T-helper 1 cell (primary cell): ENCODE results near the gene DLG3.
A peak's percentile ranks its signal among the peaks of the same experiment; 100 is the strongest.
"Not testable (repeated sequence)": the region's sequence is repeated elsewhere in the genome, so short reads cannot be mapped to it uniquely, and the experiment has no call there.

ENCODE experiments used
- DNase-seq, 5 donors: peaks; one replicate each; pipeline ENCODE4 v3.0.0-alpha.2; 2012 to 2020

DLG3 gene

GRCh38 chrX:70476934-70477733, 32.5 kb downstream of the DLG3 start:
- no peak for DNase-seq

GRCh38 chrX:70477734-70478075, 33.1 kb downstream of the DLG3 start:
- DNase-seq = no peak

- no peak for DNase-seq
These were observed 34.1 kb downstream of the DLG3 start for GRCh38 chrX:70478526-70479245.

DNA sequence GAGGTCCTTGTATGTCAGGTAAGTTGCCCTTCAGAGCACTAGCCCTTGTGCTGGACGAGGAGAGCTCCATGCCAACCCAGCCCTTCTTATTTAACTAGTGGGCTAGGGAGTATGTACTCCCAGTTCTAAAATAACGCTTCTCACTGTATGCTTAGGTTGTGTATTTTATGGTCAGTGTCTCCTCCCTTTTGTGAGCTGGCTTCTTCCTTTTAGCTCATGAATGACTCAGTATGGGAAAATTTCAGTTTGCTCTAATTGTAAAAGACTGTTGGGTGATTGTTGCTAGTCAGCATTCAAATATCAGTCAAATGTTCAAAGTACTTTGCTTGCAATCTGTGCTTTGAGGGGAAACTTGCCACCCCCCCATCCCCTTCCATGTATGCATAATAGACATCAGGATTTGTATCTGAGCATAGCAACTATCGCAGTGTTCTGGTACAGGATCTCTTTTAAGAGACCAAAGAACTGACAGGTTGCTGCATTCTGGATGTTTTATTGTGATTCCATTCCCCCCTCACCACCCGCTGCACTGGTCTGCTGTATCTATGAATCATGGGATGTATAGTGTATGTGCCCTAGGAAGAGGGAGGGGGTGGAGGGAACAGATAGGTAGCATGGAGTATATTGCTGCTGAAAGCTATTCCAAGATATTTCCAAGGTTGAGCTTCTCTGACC, 34.7 kb downstream of the DLG3 start:
- no peak for DNase-seq

DNA sequence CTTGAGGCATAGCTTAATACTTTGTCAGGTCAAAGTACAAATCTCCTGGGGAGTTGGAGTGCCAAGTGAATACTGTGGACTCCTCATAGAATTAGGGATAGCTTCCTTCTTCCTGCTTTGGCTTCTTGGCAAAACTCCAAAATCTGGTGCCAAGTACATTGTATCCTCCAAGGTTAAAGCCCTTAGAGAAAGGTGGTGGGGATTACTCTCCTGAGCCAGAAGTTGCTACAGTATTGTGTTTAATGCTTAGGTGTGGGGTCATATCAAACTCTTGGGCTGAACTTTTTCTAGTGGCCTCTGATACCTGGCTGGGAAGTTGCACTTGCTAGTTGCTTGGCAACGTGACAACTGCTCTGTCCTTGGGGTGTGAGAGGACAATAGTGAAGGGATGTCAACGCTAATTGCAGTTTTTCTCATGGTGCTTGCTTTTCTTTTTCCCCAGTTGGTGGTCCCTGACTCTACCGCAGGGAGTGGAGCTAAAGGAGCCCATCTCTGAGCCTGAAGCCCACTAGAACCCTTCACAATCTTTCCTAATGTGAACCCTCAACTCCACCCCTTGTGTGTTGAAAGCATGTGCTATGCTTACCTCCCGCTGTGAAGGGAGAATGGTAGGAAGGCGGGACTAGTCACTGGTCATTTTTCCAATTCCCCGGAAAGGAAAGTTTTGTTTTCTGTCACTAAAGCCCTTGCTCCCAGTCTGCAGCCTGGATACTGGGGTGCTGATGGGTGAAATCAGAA, 35.5 kb downstream of the DLG3 start:
- no peak for DNase-seq

DNA sequence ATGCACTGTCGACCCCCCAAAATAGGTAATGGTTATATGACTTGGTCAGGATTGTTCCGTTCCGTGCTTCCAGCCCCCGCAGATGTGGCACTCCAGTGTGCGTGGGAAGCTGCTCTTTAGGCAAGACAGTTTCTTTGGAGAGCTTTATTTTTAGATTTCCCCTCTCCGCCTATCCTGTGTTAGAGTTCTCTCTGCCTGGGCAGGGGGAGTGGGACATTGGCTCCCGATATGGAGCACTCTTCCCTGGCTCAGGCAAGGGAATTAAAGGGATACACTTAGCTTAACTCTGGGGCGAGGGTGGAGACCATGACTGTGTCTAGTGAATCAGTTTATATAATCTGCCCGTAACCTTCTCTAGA, 36.0 kb downstream of the DLG3 start:
- no peak for DNase-seq

DNA sequence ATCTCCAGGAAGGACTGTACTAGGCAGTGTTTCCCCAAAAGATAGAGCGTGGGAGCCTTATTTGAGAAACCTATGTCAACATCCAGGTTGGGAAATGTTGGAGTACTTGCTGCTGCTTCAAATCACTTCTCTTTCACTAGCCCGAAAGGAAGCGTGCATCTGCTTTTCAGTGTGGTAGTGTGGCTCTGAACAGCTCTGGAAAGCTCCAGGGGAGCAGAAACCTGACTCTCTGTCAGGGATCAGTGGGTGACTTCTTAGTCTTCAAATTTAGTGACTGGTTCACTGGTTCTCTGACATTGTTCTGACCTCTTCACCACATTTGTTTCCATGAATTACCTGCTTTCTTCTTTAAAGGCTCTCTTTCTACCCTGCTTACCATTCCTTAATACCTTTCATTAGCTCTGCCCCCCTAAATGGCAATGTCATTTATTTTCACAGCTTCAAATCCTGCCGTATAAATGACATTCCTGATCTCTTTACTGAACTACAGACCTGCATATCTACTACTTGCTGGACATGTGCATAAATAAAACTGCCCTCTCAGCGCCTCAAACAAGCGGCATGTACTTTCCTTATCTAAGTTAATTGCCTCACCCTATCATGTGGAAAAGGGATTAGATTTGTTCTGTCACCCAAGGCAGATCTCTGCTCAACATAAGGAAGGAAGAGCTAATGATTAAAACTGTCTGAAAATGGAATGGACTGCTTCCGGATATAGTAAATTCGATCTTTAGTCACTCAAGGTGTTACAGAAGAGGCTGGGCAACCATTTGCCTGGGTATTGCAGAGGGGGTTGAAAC, 37.0 kb downstream of the DLG3 start:
- DNase-seq = no peak

DNA sequence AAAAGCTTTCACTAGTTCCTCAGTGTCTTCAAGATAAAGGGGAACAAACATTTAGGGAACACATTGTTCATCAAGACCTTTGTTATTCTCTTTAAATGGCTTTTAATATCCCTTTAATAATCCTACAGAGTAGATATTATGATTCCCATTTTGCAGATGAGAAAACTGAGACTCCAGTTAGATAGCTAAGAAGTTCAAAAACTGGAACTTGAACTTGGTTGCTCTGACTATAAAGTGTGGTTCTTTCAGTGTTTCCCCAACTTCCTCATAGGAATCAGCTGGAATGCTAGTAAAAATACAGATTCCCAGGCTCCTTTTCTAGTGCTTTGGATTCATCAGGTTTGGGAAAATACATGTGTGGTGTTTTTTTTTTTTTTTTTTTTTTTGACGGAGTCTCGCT, 37.7 kb downstream of the DLG3 start:
- DNase-seq = no peak

- DNase-seq = no peak
These were observed 40.8 kb downstream of the DLG3 start for GRCh38 chrX:70485466-70485865.

GRCh38 chrX:70488856-70489255, 44.2 kb downstream of the DLG3 start:
- DNase-seq = no peak

DNA sequence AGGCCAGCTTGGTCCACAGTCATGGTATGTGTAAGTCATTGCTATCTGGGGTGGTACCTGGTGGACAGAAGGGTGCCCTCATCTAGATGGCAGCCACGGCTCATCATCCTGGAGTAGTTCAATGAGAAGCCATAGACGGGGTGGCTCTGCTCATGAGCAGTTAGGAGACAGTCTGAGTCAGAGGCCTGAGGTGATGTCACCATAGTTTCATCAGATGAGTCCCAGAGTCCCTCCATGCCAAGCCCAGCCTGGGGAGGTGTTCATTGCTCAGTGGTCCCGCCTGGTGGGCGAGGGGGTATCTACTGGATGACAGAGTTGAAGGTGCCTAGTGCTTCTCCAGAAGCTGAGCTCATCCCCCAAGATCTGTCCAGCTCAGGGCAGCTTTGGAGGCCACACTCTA, 49.8 kb downstream of the DLG3 start:
- peak in 1 of 5 donors; percentile 20 for DNase-seq

DNA sequence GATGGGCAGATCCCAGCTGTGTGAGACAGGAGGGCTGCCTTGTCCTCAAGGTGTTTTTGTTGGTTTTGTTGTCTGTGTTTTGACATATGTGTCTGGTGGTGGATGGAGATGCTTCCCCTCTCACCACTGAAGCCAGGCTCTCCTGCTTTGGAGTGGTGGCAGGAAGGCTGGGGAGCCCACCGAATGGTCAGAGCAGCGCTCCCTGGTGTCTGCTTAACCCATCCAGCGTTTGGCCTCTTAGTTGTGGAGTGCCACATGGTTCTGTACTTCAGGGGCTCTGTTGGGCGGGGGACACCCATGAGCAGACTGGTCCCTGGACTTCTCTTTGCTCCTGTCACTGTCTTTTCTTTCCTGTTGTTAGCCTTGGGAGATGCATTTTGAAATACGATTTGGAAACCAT, 51.9 kb downstream of the DLG3 start:
- no peak for DNase-seq

DNA sequence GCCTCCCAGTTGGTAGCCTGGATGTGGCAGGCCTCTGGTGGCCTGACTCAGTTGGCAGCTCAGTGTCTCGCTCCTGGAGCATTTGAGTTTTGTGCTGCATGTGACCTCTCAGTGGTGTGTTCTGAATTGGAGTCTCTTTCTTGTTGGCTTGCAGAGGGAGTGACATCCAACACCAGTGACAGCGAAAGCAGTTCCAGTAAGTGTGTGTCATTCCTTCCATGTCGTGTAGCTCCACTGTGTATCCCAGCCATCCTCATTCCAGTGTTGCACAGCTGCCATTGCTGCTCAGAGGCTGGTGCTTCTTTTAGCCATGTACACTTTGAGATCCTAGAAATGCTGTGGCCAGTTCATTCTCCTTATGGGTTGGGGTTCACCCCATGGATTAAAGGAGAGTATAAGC, 52.4 kb downstream of the DLG3 start:
- no peak for DNase-seq

GRCh38 chrX:70498129-70498528, 53.5 kb downstream of the DLG3 start:
- no peak for DNase-seq

DNA sequence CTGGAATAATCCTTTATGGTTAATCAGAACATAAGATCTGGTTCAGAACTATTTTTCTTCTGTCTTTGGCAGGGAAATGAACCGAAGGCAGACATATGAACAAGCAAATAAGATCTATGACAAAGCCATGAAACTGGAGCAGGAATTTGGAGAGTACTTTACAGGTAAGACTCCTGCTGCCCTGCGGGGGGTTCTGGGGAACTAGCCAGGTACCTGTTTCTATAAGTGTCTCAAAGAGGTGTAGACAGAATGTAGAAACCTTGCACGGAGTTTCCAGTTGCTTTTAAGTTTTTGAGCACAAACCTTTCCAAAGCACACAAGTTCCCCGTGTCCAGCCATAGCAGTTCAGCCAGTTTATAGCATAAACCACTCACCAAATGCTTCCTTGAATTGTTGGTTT, 56.2 kb downstream of the DLG3 start:
- DNase-seq = no peak

DNA sequence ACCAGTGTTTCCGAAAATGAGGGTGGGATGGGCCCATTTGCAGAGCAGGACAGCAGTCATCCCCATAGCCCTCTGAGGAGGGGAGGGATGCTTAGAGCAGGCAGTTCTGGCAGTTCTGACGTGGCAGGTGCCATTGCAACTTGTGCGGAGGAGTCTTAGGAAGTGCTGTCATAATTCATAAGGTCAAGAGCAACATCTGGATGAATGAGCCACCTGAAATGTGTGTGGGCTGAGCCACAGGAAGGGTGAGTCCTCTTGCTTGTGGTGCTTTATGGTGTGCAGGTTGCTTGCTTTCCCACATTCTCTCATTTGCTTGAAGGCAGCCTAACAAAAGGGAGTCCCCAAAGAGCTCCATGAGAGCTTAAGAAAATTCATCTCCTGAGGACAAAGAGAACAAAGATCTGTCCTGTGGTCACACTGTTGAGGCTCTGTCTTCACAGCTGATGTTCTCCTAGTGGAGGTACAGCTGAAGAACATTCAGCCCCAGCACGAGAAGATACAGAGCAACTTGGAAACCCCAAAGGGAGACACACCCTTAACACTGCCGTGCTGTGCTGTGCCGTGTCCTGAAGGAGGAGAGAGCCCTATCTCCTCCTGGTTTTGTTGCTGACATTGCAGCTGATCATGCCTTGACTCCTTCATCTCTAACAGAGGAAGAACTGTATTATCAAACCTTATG, 60.3 kb downstream of the DLG3 start:
- peak in 1 of 5 donors; percentile 54 for DNase-seq

DNA sequence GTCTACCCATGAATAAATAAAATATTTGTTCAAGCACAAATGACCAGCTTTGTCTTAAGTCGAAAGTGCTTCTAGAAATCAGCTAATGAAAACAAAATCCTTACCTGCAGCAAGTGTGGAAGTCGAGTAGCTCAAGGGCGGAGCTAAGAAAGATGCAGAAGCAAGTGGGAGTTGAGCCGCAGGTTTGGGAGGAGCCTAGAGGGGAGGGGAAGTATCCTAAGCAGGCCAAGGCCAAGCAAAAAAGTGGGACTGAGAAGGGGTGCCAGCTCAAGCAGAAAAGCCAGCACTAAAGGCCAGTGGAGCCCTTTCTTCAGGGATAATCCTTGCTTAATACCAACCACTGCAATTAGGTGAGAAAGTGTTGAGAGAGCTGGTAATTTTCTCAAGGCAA, 60.8 kb downstream of the DLG3 start:
- DNase-seq = no peak

DNA sequence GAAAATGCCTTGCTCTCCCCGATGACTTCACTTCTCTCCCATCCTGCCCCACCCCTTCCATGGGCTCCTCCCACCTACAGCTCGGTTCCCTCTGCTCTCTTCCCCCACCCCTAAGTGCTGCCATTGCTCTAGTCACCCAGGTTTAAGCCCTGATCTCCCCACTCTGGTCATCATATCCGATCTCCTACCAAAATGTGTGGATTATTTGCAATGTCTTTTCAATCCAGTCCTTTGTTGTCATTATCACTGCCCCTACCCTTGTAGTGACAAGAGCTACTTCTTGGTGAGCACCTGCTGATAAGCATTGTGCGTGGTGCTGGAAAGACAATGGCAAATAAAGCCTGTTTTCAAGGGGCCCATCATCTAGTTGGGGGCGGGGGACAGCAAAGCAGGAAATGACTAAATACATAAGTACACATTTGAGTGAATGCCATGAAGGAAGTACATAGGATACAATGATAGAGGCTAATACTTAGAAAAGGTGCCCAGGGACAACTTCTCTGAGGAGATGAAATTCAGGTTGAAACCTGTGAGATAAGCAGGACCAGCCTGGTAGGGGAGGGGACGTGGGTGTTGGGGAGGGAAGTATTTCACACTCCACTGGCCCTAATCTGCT, 63.8 kb downstream of the DLG3 start:
- peak in 1 of 5 donors; percentile 74 for DNase-seq

GRCh38 chrX:70509078-70509477, 64.4 kb downstream of the DLG3 start:
- DNase-seq = no peak

- not testable (repeated sequence) for DNase-seq
These were observed 70.6 kb downstream of the DLG3 start for GRCh38 chrX:70515270-70515669.

DNA sequence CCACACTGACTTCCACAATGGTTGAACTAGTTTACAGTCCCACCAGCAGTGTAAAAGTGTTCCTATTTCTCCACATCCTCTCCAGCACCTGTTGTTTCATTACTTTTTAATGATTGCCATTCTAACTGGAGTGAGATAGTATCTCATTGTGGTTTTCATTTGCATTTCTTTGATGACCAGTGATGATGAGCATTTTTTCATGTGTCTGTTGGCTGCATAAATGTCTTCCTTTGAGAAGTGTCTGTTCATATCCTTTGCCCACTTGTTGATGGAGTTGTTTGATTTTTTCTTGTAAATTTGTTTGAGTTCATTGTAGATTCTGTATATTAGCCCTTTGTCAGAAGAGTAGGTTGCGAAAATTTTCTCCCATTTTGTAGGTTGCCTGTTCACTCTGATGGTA, 71.1 kb downstream of the DLG3 start:
- not testable (repeated sequence) for DNase-seq
